ENCODE measurements around the gene RASA3.

The RASA3 gene

GRCh38 chr13:114063545-114064449 is 68.6 kb downstream of the RASA3 start:
- no peak for DNase-seq

GRCh38 chr13:114062754-114063153 is 69.7 kb downstream of the RASA3 start:
- DNase-seq = no peak

- DNase-seq = no peak
Measured at GRCh38 chr13:114062341-114062740, 70.1 kb downstream of the RASA3 start.

GRCh38 chr13:114061744-114062143 is 70.7 kb downstream of the RASA3 start:
- no peak for DNase-seq

GRCh38 chr13:114061047-114061446 is 71.4 kb downstream of the RASA3 start:
- DNase-seq = no peak

GRCh38 chr13:114059946-114060860 is 72.2 kb downstream of the RASA3 start:
- DNase-seq = no peak

GRCh38 chr13:114059428-114059827 is 73.0 kb downstream of the RASA3 start:
- DNase-seq = no peak

- no peak for DNase-seq
Measured at GRCh38 chr13:114058051-114058867, 74.2 kb downstream of the RASA3 start.

- DNase-seq = no peak
Measured at GRCh38 chr13:114057166-114058050, 75.0 kb downstream of the RASA3 start.

GRCh38 chr13:114056205-114057013 is 76.0 kb downstream of the RASA3 start:
- no peak for DNase-seq

- DNase-seq = no peak
Measured at GRCh38 chr13:114055766-114056165, 76.7 kb downstream of the RASA3 start.

- DNase-seq = no peak
Measured at GRCh38 chr13:114054830-114055439, 77.5 kb downstream of the RASA3 start.

GRCh38 chr13:114054264-114054663 is 78.2 kb downstream of the RASA3 start:
- no peak for DNase-seq

- DNase-seq = no peak
Measured at GRCh38 chr13:114053026-114053425, 79.4 kb downstream of the RASA3 start.

- no peak for DNase-seq
Measured at GRCh38 chr13:114050536-114051450, 81.6 kb downstream of the RASA3 start.

- DNase-seq = no peak
Measured at GRCh38 chr13:114049626-114050101, 82.8 kb downstream of the RASA3 start.

- DNase-seq = no peak
Measured at GRCh38 chr13:114049026-114049425, 83.4 kb downstream of the RASA3 start.

- DNase-seq = no peak
Measured at GRCh38 chr13:114048443-114048842, 84.0 kb downstream of the RASA3 start.

- no peak for DNase-seq
Measured at GRCh38 chr13:114047358-114047881, 85.0 kb downstream of the RASA3 start.

Data from effector CD4-positive, alpha-beta T cell (primary cell).